HCT116 (cell line): ENCODE measurements around the gene SIRT3. TPM values are rescaled to one million over a fixed set of nuclear protein-coding genes. Genes with fewer than 3 reads are reported as not detected.

Experiments
- ATAC-seq: fragments of 200-7000 bp; cut with Tn5 transposase; 2 replicates; pipeline ENCODE4 v1.9.1; 2020; ENCODE audit warnings: mild to moderate bottlenecking, moderate library complexity
- BruUV-seq: library from RNA; stranded (reverse); fragments of 400-500 nt; replicated peaks from 2 replicates; lab custom pipeline; 2021; lab: Mats Ljungman, UMichigan
- CTCF ChIA-PET: fragments of 300-600 bp; sonication (Branson Sonifier 250); formaldehyde crosslinking; loops from one replicate; lab custom pipeline; 2021; ENCODE audit warnings: antibody characterized with exemption; lab: Charles Lee
- POLR2A ChIA-PET: fragments of 300-600, 350-600 bp; sonication (Branson Sonifier 250); formaldehyde crosslinking; loops from one replicate; lab custom pipeline; 2021; ENCODE audit warnings: antibody characterized with exemption; lab: Charles Lee
- RAD21 ChIA-PET, 2 experiments: fragments of 300-600 bp; sonication (Branson Sonifier 250); formaldehyde crosslinking; loops; one replicate each; lab custom pipeline; 2023; ENCODE audit warnings: low total read pairs in 2 of 2; ENCODE audit not compliant: uncharacterized antibody in 2 of 2, unreplicated experiment in 2 of 2, low non-redundant PET in 1 of 2; lab: Charles Lee
- DNase-seq: peaks from one replicate; pipeline ENCODE4 v3.0.0-alpha.2; 2010; ENCODE audit warnings: low read depth, low spot score
- H2AFZ ChIP-seq: fragments of 200-600 bp; shearing (Covaris generic), sonication (generic); 2 replicates; pipeline ENCODE4 v1.6.1; 2017; ENCODE audit warnings: low read depth, mixed run types, mixed read lengths, antibody characterized with exemption, low read length; ENCODE audit not compliant: poor library complexity, severe bottlenecking
- H3K27ac ChIP-seq: 2 replicates; pipeline ENCODE4 v1.5.1; 2012; ENCODE audit warnings: low read depth, low read length
- H3K27me3 ChIP-seq: fragments of 200-600 bp; sonication (generic); 2 replicates; pipeline ENCODE4 v1.6.1; 2016; ENCODE audit warnings: mixed run types, low read length, mixed read lengths; ENCODE audit not compliant: insufficient read depth
- H3K36me3 ChIP-seq, 2 experiments: fragments of 200-500 bp in 1 of 2; fragments of 200-600 bp in 1 of 2; sonication (Bioruptor generic) in 1 of 2; sonication (generic) in 1 of 2; 2 replicates each; pipeline versions ENCODE4 v1.5.1 to v1.6.1; 2014 to 2016; ENCODE audit warnings: low read length in 2 of 2, inconsistent platforms in 1 of 2, mixed read lengths in 1 of 2, mixed run types in 1 of 2; ENCODE audit not compliant: insufficient read depth in 2 of 2, control insufficient read depth in 1 of 2
- H3K4me1 ChIP-seq, 2 experiments: fragments of 200-600 bp in 1 of 2; sonication (generic) in 1 of 2; 2 replicates each; pipeline versions ENCODE4 v1.5.1 to v1.6.1; 2012 to 2017; ENCODE audit warnings: low read length in 2 of 2, inconsistent platforms in 1 of 2, mild to moderate bottlenecking in 1 of 2, mixed read lengths in 1 of 2, mixed run types in 1 of 2, moderate library complexity in 1 of 2; ENCODE audit not compliant: insufficient read depth in 2 of 2, control insufficient read depth in 1 of 2
- H3K4me2 ChIP-seq: fragments of 200-600 bp; sonication (generic); 2 replicates; pipeline ENCODE4 v1.6.1; 2017; ENCODE audit warnings: mixed run types, low read length, mixed read lengths
- H3K4me3 ChIP-seq, 2 experiments: fragments of 200-600 bp in 1 of 2; sonication (generic) in 1 of 2; replicated peaks in 1 of 2; 2 replicates each; pipeline ENCODE4 v1.5.1; 2011 to 2016; ENCODE audit warnings: low read length in 2 of 2, control low read depth in 1 of 2, low read depth in 1 of 2, mild to moderate bottlenecking in 1 of 2, mixed read lengths in 1 of 2, mixed run types in 1 of 2
- H3K79me2 ChIP-seq: fragments of 200-600 bp; sonication (generic); 2 replicates; pipeline ENCODE4 v1.6.1; 2017; ENCODE audit warnings: mild to moderate bottlenecking, mixed run types, low read length, moderate library complexity, mixed read lengths; ENCODE audit not compliant: insufficient read depth
- H3K9ac ChIP-seq: fragments of 200-600 bp; sonication (generic); 2 replicates; pipeline ENCODE4 v1.6.1; 2016; ENCODE audit warnings: low read length, mixed read lengths
- H3K9me2 ChIP-seq: fragments of 200-600 bp; sonication (generic), shearing (Covaris generic); 2 replicates; pipeline ENCODE4 v1.6.1; 2017; ENCODE audit warnings: mixed run types, mild to moderate bottlenecking, moderate library complexity; ENCODE audit not compliant: insufficient read depth
- H3K9me3 ChIP-seq, 2 experiments: fragments of 200-500 bp in 1 of 2; fragments of 200-600 bp in 1 of 2; sonication (Bioruptor generic) in 1 of 2; sonication (generic) in 1 of 2; 2 replicates each; pipeline ENCODE4 v1.6.1; 2014 to 2017; ENCODE audit warnings: low read length in 2 of 2, mixed read lengths in 2 of 2, inconsistent platforms in 1 of 2, low read depth in 1 of 2, mild to moderate bottlenecking in 1 of 2, mixed run types in 1 of 2, moderate library complexity in 1 of 2; ENCODE audit not compliant: control insufficient read depth in 1 of 2, insufficient read depth in 1 of 2
- H4K20me1 ChIP-seq: fragments of 200-600 bp; sonication (generic), shearing (Covaris generic); 2 replicates; pipeline ENCODE4 v1.6.1; 2017; ENCODE audit warnings: mixed run types, mild to moderate bottlenecking, moderate library complexity; ENCODE audit not compliant: insufficient read depth
- CBX3 ChIP-seq: IDR thresholded peaks from 2 replicates; pipeline ENCODE4 v1.6.1; 2012; ENCODE audit warnings: low read depth
- CEBPB ChIP-seq: IDR thresholded peaks from 2 replicates; pipeline ENCODE4 v1.6.1; 2012; ENCODE audit warnings: low read depth
- ELF1 ChIP-seq: IDR thresholded peaks from 2 replicates; pipeline ENCODE4 v1.6.1; 2012; ENCODE audit warnings: low read depth, borderline replicate concordance
- MAX ChIP-seq: IDR thresholded peaks from 2 replicates; pipeline ENCODE4 v1.6.1; 2012
- RAD21 ChIP-seq: IDR thresholded peaks from 2 replicates; pipeline ENCODE4 v1.6.1; 2012; ENCODE audit warnings: low read depth, mild to moderate bottlenecking
- SP1 ChIP-seq: IDR thresholded peaks from 2 replicates; pipeline ENCODE4 v1.6.1; 2012; ENCODE audit warnings: low read depth
- TCF7L2 ChIP-seq: IDR thresholded peaks from 2 replicates; pipeline ENCODE4 v1.7.0; 2011; ENCODE audit warnings: borderline replicate concordance, inconsistent platforms; ENCODE audit not compliant: insufficient read depth, insufficient read length; ENCODE audit errors: extremely low read depth
- ZBTB33 ChIP-seq: IDR thresholded peaks from 2 replicates; pipeline ENCODE4 v1.6.1; 2011; ENCODE audit warnings: mild to moderate bottlenecking, low read length, moderate library complexity; ENCODE audit not compliant: insufficient replicate concordance; ENCODE audit errors: extremely low read depth
- intact Hi-C: fragments of 100-400 bp; cut with micrococcal nuclease; formaldehyde crosslinking; loops from 2 replicates; pipeline ENCODE4 v1.10.0; 2022
- total RNA-seq: library from RNA; stranded (reverse); gene quantifications from one replicate; pipeline ENCODE4 v1.2.1, GENCODE V29; 2021; ENCODE audit not compliant: unreplicated experiment
- TF ChIP-seq, protein P1 (sequence below): IDR thresholded peaks from 2 replicates; pipeline ENCODE4 v1.6.1; 2012; ENCODE audit warnings: low read depth

The SIRT3 gene
- total RNA-seq, 1 experiment from 2014 or later: 17.9 TPM

GRCh38 chr11:280706-281485, 44.8 kb upstream of the SIRT3 start:
- DNase-seq (no peak), ATAC-seq (no peak)
- H2AFZ ChIP-seq: no peak overlapping the region
- no peaks in the 10 kb centered on the region for H3K9me3 ChIP-seq
- CTCF ChIA-PET: no interaction called here
- no peak for TF ChIP-seq TCF7L2
- TF ChIP-seq ZBTB33: no peak
- no peak for TF ChIP-seq CBX3
- no peak for TF ChIP-seq MAX
- no peak for TF ChIP-seq RAD21
- TF ChIP-seq SP1: no peak
- TF ChIP-seq ELF1: no peak
- TF ChIP-seq, protein P1, sequence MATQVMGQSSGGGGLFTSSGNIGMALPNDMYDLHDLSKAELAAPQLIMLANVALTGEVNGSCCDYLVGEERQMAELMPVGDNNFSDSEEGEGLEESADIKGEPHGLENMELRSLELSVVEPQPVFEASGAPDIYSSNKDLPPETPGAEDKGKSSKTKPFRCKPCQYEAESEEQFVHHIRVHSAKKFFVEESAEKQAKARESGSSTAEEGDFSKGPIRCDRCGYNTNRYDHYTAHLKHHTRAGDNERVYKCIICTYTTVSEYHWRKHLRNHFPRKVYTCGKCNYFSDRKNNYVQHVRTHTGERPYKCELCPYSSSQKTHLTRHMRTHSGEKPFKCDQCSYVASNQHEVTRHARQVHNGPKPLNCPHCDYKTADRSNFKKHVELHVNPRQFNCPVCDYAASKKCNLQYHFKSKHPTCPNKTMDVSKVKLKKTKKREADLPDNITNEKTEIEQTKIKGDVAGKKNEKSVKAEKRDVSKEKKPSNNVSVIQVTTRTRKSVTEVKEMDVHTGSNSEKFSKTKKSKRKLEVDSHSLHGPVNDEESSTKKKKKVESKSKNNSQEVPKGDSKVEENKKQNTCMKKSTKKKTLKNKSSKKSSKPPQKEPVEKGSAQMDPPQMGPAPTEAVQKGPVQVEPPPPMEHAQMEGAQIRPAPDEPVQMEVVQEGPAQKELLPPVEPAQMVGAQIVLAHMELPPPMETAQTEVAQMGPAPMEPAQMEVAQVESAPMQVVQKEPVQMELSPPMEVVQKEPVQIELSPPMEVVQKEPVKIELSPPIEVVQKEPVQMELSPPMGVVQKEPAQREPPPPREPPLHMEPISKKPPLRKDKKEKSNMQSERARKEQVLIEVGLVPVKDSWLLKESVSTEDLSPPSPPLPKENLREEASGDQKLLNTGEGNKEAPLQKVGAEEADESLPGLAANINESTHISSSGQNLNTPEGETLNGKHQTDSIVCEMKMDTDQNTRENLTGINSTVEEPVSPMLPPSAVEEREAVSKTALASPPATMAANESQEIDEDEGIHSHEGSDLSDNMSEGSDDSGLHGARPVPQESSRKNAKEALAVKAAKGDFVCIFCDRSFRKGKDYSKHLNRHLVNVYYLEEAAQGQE: no peak
- no peak for TF ChIP-seq CEBPB
- H3K9me2 ChIP-seq: no peaks in the 10 kb centered on the region
- no TSS peak for BruUV-seq
- no peak overlapping the region for H3K4me2 ChIP-seq
- no peaks in the 10 kb centered on the region for H3K27me3 ChIP-seq
- no peak overlapping the region for H3K4me3 ChIP-seq
- intact Hi-C loops: no loop called here
- no peak overlapping the region for H3K9ac ChIP-seq
- H3K4me1 ChIP-seq: peaks cover 0 to 3% of the 10 kb centered on the region in 2 experiments; a peak in 1 of 4 replicates
- no peaks in the 10 kb centered on the region for H3K79me2 ChIP-seq
- no peak overlapping the region for H3K27ac ChIP-seq
- H3K36me3 ChIP-seq: no peaks in the 10 kb centered on the region
- POLR2A ChIA-PET: no interaction called here
- RAD21 ChIA-PET: no interaction called here
- no peaks in the 10 kb centered on the region for H4K20me1 ChIP-seq
